Vagina (tissue), 2 donors: ENCODE results near the gene ZNF521. TPM values are rescaled to one million over a fixed set of nuclear protein-coding genes. Genes with fewer than 3 reads are reported as not detected.

Experiments
- DNase-seq, 2 donors: peaks; one replicate each; pipeline ENCODE4 v3.0.0-alpha.2; 2017; ENCODE audit errors: extremely low spot score in 2 of 2
- H3K27ac ChIP-seq: fragments of 200-600 bp; sonication (generic); one replicate; pipeline ENCODE4 v1.5.1; 2019
- H3K27me3 ChIP-seq: fragments of 200-600 bp; sonication (generic); one replicate; pipeline ENCODE4 v1.5.1; 2019
- H3K36me3 ChIP-seq, 2 donors: fragments of 200-600 bp; sonication (generic); one replicate each; pipeline ENCODE4 v1.5.1; 2017 to 2019
- H3K4me1 ChIP-seq: fragments of 200-600 bp; sonication (generic); one replicate; pipeline ENCODE4 v1.5.1; 2019
- H3K4me3 ChIP-seq, 2 donors: fragments of 200-600 bp; sonication (generic); 1 replicate in 1 of 2; 2 replicates in 1 of 2; pipeline ENCODE4 v1.5.1; 2016 to 2019
- H3K9me3 ChIP-seq: fragments of 200-600 bp; sonication (generic); one replicate; pipeline ENCODE4 v1.5.1; 2019
- CTCF ChIP-seq, 3 experiments: fragments of 450-650 bp in 2 of 3; fragments of 200-600 bp in 1 of 3; sonication (generic) in 1 of 3; IDR thresholded peaks; one replicate each; pipeline ENCODE4 v1.5.1; 2017 to 2019; ENCODE audit warnings: antibody characterized with exemption in 3 of 3, mild to moderate bottlenecking in 2 of 3, moderate library complexity in 2 of 3
- POLR2A ChIP-seq, 2 donors: fragments of 450-650 bp; IDR thresholded peaks; one replicate each; pipeline ENCODE4 v1.6.1; 2017; ENCODE audit warnings: antibody characterized with exemption in 2 of 2, mild to moderate bottlenecking in 2 of 2, moderate library complexity in 2 of 2
- POLR2AphosphoS5 ChIP-seq, 2 donors: sonication (generic); formaldehyde crosslinking; IDR thresholded peaks; one replicate each; pipeline ENCODE4 v1.9.0; 2017; ENCODE audit warnings: antibody characterized with exemption in 2 of 2, mild to moderate bottlenecking in 2 of 2, low read depth in 1 of 2; ENCODE audit not compliant: insufficient read depth in 1 of 2
- intact Hi-C: fragments of 100-400 bp; cut with DNase I; formaldehyde crosslinking; loops from one replicate; pipeline ENCODE4 v1.15.1; 2023
- total RNA-seq: library from RNA; depleted of rRNA; stranded (reverse); fragments of >200 nt; gene quantifications from one replicate; pipeline ENCODE4 v1.2.3, GENCODE V29; 2016

ZNF521 gene
- total RNA-seq, 1 donor from 2014 or later: 18.7 TPM

DNA sequence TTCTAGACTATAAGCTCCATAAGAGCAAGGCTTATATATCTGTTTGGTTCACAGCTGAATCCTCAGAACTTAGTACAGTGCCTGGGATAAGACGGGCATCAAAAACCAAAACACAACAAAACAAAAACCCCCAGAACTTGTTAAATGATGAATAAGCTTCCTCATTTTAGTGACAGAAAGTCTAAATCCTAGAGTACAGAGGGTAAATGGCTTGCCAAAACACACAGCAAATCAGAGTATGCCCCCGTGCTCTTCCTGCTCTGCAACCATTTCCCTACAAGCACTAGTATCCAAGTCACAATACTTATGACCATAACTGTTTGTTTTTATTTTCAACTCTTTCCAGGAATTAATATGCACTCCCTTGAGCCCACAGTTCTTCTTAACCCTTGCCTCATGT, 10.1 kb downstream of the ZNF521 start:
- H3K4me1 ChIP-seq: peaks cover 15% of the 10 kb centered on the region
- no peak overlapping the region for H3K4me3 ChIP-seq
- H3K27ac ChIP-seq: no peak overlapping the region
- DNase-seq: no peak
- intact Hi-C loops: no loop called here
- TF ChIP-seq POLR2A (IDR thresholded peaks at IDR 0.05) (no peak), POLR2AphosphoS5 (IDR thresholded peaks at IDR 0.05; ENCODE audit: insufficient read depth in 1 of 2, low read depth in 1 of 2) (no peak), CTCF (IDR thresholded peaks at IDR 0.05) (no peak)
- no peaks in the 10 kb centered on the region for H3K9me3 ChIP-seq
- no peaks in the 10 kb centered on the region for H3K36me3 ChIP-seq
- no peaks in the 10 kb centered on the region for H3K27me3 ChIP-seq

- intact Hi-C loops: no loop called here
- Histone ChIP-seq H3K27ac (no peak overlapping the region), H3K4me1 (peaks cover 23% of the 10 kb centered on the region), H3K27me3 (no peaks in the 10 kb centered on the region), H3K36me3 (no peaks in the 10 kb centered on the region), H3K4me3 (no peak overlapping the region), H3K9me3 (no peaks in the 10 kb centered on the region)
- no peak for DNase-seq
- TF ChIP-seq CTCF (IDR thresholded peaks at IDR 0.05) (no peak), POLR2A (IDR thresholded peaks at IDR 0.05) (no peak), POLR2AphosphoS5 (IDR thresholded peaks at IDR 0.05; ENCODE audit: insufficient read depth in 1 of 2, low read depth in 1 of 2) (no peak)
Observed at GRCh38 chr18:25340762-25341161, 11.2 kb downstream of the ZNF521 start.

GRCh38 chr18:25335676-25336075, 16.3 kb downstream of the ZNF521 start:
- intact Hi-C loops: no loop called here
- Histone ChIP-seq H3K4me1 (peaks cover 13% of the 10 kb centered on the region), H3K36me3 (no peaks in the 10 kb centered on the region), H3K27ac (no peak overlapping the region), H3K27me3 (no peaks in the 10 kb centered on the region), H3K4me3 (no peak overlapping the region), H3K9me3 (no peaks in the 10 kb centered on the region)
- no peak for DNase-seq
- TF ChIP-seq POLR2A (IDR thresholded peaks at IDR 0.05) (no peak), CTCF (IDR thresholded peaks at IDR 0.05) (no peak), POLR2AphosphoS5 (IDR thresholded peaks at IDR 0.05; ENCODE audit: insufficient read depth in 1 of 2, low read depth in 1 of 2) (no peak)

GRCh38 chr18:25335062-25335461, 16.9 kb downstream of the ZNF521 start:
- TF ChIP-seq POLR2AphosphoS5 (IDR thresholded peaks at IDR 0.05; ENCODE audit: insufficient read depth in 1 of 2, low read depth in 1 of 2) (no peak), CTCF (IDR thresholded peaks at IDR 0.05) (no peak), POLR2A (IDR thresholded peaks at IDR 0.05) (no peak)
- Histone ChIP-seq H3K36me3 (no peaks in the 10 kb centered on the region), H3K27me3 (no peaks in the 10 kb centered on the region), H3K4me3 (no peak overlapping the region), H3K27ac (no peak overlapping the region), H3K9me3 (no peaks in the 10 kb centered on the region), H3K4me1 (peaks cover 13% of the 10 kb centered on the region)
- intact Hi-C loops: no loop called here
- no peak for DNase-seq

- Histone ChIP-seq H3K4me3 (no peak overlapping the region), H3K9me3 (no peaks in the 10 kb centered on the region), H3K4me1 (peaks cover 13% of the 10 kb centered on the region), H3K27ac (no peak overlapping the region), H3K27me3 (no peaks in the 10 kb centered on the region), H3K36me3 (no peaks in the 10 kb centered on the region)
- intact Hi-C loops: no loop called here
- DNase-seq: no peak
- no peak for TF ChIP-seq POLR2AphosphoS5 (IDR thresholded peaks at IDR 0.05; ENCODE audit: insufficient read depth in 1 of 2, low read depth in 1 of 2)
- TF ChIP-seq POLR2A (IDR thresholded peaks at IDR 0.05): no peak
- no peak for TF ChIP-seq CTCF (IDR thresholded peaks at IDR 0.05)
Observed at GRCh38 chr18:25334588-25334987, 17.4 kb downstream of the ZNF521 start.
